Glomerular endothelial cell (primary cell): ENCODE data around the gene GSG1L. TPM values are rescaled to one million over a fixed set of nuclear protein-coding genes. Genes with fewer than 3 reads are reported as not detected.
"Not testable (repeated sequence)": the region's sequence is repeated elsewhere in the genome, so short reads cannot be mapped to it uniquely, and the experiment has no call there.

Experiments
- DNase-seq: peaks from one replicate; pipeline ENCODE4 v3.0.0-alpha.2; 2011; ENCODE audit warnings: low read depth, low spot score; ENCODE audit errors: extremely low read depth
- total RNA-seq: library from RNA; depleted of rRNA; stranded (reverse); fragments of >200 nt; gene quantifications from 2 replicates; pipeline ENCODE4 v1.2.3, GENCODE V29; 2015

Gene GSG1L
- total RNA-seq, 1 donor from 2014 or later: not detected

DNA sequence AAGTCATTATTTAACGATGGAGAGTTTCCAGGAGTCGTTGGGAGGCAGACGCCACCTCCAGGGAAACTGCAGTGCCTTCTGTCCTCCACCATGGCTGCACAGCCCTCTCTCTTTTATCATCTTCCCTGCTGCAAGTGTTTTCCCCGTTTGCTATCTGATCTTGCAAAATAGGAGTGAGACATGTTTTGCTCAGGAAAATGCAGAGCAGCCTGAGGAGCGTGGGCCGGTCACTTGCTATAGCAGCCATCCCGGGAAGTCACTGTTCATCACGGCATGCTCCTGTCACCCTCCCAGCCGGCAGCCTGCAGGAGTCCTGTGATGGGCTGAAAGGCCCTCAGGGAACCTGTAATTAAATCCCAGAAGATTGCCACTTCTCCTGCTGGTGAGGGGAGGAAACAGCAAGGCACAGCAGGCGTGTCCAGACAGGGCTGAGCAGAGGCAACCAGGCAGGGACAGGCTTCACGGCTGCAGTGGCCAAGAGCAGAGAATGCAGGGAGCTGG is 143.1 kb downstream of the GSG1L start:
- no peak for DNase-seq

DNA sequence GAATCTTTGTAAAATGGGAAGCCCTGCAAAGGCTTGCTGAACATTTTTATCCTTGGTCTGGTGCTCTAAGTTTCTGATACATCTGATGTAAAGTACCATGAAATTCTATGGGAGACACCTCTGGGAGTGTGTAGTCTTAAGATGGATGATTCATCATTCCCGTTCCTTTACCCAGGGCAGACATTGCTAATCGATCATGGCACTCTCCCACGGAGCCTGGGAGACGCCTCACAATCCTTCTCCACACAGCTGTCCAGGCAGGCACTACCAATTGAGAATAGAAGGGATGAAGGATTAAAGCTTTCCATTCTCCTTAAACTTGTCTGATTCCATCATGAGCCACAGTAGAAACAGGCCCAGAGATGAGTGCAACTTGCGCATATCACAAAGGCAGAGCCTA is 144.8 kb downstream of the GSG1L start:
- no peak for DNase-seq

DNA sequence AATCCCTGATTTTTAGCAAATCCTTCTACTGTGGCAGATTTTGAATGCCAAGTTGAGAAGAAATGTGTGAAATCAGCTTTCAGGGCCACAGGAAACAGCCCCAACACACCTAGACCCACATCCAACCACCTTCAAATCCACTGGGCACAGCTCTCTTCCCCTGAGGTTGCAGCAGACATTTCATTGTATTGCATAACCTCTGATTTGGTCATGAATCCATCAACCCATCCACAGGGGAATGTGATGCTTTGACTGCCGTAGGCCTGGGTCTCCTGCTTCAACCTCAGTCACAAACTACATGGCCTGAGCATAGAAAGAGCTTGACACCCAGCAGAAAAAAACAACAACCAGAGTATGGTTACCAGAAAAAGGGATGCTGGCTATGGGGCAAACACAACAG is 145.6 kb downstream of the GSG1L start:
- DNase-seq: no peak

DNA sequence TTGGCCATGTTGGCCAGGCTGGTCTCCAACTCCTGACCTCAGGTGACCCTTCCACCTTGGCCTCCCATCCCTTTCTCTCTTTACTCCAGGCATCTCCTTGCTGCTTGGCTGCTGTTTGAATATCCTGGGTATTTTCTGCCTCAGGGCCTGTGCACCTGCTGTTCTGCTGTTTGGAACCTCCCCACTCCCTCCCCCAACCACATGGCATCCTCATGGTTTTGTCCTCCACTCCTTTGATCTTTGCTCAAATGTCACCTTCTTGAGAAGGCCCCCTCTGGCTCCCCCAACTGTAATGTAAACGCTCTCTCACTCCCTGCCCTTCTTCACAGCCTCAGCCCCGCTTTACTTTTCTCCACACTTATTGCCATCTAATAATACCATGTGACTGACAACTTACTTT is 152.0 kb downstream of the GSG1L start:
- no peak for DNase-seq

DNA sequence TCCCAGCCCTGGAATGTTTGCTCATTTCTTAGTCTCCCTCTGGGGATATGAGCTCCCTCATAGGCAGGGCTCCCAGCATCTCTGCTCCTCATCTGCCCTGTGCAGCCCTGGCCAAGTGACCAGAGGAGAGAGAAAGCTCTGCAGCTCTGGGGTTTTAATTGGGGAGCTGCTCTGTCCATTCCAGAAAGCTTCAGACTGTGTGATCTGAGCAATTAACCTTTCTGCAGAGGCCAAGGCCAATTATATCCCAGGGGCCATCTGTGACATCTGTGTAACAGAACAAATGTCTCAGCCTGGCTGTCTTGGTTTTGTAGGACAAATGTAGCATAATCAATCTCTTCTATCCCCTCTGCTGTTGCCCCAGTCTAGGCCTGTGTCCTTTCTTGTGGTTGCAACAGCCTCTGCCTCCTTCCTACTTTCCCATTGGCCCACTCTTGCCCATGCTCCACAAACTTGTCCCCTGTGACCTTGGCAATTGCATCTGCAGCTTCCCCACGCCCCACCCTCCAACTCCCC is 156.0 kb downstream of the GSG1L start:
- no peak for DNase-seq

DNA sequence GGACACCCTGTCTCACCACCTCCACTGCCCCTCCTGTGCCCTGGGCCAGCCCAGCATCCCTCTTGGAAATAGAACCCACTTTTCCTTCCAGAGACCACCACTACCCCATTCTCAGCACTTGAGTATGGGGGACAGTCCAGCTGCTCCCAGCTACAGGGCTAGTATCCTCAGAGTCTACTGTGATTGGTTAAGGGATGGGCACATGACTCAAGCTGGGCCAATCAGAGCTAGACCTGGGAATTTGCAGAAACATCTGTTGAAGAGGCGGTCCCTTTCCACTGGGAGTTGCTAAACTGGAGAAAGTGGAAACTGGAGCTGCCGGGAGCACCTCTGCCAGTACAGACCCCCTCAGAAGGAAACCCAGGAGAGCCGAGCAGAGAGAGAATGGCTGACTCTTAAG is 156.6 kb downstream of the GSG1L start:
- DNase-seq: no peak

DNA sequence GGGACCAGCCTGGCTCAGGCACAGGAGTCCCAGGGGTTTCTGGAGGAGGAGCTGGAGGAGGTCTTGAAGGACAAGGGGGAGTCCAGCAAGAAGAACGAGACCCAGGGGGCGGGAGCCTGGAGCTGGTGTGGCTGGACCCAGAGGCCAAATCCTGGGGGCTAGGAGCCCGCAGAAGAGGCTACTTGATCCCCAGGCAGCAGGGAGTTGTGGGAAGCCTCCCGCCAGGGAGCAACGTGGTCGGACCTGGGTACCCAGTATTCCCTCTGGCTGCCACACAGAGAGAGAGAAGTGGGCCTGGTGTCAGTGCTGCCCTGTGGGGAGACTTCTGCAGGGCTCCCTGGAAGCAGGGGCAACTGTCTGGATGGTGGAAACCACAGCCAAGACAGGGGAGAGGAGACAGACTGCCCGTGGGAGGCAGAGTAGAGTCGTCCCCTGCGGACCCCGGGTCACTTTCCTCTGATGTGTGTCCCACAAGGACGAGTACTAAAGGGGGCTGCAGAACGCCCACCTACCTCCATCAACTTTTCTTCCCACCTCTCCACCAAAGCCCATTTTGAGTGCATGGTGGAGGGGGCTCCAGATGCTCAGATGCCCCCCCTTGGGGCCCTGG is 160.4 kb downstream of the GSG1L start:
- no peak for DNase-seq

DNA sequence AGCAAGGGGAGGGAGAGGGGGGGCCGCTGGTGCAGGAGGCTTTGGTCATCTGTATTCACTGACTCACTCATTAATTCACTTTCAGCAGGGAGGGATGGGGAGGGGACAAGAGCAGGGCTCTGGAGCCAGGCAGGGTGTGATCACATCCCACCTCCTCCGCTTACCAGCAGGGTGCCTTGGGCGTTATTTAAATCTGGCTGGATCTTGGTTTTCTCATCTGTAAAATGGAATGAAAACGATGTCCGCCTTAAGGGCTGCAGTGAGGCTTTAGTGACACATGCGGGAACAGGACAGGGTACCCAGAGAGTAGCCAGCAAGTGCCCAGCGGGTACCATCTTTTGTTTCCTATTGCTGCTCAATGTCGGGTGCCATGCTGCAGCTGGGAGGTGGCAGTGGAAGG is 161.0 kb downstream of the GSG1L start:
- no peak for DNase-seq

DNA sequence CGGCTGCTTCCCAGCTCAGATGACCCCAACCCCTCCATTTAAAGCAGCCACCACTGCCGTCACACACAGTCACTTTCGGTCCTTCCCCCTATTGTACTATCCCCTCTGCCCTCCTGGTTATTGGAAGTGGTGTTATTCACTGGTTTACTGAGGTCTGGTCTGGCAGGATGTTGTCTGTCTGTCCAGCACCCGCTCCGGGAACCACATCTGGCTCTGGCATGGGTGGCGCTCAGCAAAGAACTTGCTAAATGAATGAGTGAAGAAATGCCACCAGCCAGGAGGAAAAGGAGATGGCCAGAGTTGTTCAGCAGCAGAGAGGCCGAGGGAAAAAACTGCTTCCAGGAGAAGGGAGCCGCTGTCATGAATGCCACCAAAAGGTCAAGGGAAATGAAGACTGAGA is 161.6 kb downstream of the GSG1L start:
- DNase-seq: no peak

DNA sequence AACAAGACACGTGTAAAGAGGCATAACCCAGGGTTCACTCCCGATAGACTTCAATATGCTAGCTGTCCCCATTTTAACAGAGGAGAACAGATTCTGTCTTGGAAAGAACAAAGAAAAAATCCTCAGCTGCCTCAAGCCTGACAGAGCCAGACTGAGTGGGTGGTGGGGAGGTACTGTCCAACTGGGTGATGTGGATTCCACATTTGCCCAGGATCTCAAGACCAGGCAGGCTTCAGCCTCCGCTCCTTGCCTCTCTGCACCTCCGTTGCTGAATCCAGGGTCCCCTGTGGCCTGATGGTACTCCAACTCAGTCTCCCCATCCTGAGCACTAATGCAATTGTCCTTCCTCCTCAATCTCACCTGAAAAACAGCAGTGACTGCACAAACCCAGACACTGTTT is 163.8 kb downstream of the GSG1L start:
- no peak for DNase-seq

DNA sequence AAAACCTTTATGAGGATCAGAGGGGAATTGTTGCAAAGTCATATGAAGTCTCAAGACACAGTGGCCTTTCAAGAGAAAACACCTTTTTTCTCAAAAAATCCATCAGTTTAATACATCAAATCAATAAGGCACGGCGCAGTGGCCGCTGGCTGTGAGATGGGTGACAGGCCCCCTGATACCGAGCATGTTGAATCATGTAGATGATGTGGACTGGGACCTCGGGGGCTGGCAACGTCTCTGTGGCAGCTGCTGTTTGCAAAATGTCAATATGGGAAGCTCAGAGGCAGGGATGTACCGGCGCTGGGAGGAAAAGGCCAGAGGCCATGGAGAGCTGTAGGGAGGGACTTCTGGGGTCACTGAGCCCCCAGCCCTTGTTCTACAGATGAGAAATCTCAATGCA is 169.1 kb downstream of the GSG1L start:
- no peak for DNase-seq

DNA sequence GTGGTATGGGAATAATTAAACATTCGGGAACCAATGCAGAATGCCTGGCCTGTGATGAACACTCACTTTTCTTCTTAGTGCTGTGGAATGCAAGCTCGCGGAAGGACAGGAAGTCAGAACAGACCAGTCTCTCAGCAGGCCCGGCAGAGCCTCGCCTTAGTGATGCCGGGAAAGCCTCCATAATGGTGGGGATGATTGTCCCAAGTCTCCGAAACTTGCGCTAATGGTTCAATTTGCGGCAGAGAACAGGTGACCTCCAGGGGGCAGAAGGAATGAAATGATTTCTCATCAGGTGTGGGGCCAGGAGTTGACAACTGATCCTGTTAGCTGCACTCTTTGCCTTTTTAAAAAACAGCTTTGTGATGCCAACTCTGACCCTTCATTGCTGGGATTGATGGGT is 170.6 kb downstream of the GSG1L start:
- no peak for DNase-seq

DNA sequence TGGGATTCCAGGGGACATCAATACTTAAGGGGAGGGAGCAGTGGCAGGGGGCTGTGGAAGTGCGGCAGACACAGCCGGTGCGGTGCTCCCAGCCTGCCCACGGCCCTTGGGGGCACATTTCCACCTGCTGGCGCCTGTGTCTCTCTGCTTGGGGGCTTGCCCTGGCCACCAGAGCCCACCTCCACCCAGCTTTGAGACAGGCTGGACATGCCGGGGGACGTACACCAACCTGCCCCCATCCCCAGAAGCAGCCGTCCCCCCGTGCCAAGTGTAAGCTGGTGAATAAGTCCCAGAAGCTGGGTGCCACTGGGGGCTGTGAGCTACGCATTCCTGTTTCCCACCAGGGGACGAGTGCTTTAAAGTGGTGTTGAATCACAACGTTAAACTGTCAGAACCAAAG is 172.6 kb downstream of the GSG1L start:
- DNase-seq: no peak

DNA sequence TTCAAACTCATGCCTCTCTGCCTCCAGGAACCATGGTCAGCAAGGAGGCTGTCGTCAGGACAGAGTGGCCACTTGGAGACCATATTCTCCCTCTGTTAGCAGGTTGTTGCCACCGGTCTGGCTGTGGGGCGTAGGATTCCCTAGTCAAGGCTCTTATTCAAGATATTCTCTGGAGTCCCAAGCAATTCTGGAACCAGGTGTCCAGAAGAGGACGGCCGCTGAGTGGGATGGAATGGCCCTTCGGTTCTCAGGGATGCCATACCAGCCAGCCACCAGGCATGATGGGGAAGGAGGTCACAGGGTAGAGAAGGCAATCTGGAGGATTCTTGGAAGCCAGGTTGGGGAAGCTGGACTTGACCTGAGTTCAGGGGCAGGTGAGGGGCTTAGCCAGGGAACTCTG is 173.5 kb downstream of the GSG1L start:
- no peak for DNase-seq

DNA sequence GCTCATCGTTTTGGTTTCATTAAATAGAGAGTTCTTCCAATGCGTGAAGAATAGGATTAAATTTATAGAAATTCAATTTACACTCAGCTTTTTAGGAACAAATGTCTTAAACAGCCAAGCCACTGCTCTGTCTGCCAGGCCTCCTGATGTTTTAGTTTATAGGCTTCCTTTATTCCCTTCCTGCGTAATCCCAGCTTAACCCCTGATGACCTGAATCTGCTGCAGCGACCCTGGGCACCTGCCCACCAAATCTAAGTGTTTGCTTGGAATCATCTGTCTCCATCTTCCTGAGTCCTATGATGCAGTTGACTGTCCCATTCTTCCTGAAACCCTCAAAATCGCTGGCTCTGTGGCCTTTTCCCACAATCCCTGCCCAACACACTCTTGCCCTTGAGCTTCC is 179.9 kb downstream of the GSG1L start:
- DNase-seq: no peak

DNA sequence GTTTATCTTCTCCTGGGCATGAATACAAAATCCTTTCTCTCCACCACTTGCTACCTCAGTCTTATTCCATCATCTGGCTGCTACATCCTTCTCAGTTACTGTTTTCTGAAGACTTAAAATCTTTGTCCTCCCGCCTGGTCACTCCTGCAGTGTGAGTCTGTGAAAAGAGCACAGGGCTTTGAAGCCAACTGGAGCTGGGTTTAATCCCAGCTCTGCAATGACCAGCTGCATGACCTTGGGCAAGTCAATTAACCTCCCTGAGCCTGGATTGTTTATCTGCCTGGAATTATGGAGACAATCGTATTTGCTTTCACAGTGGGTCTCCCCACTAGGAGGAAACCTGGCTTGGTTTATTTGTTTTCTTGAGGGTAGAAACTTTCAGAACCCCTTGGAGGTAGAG is 183.2 kb downstream of the GSG1L start:
- no peak for DNase-seq

DNA sequence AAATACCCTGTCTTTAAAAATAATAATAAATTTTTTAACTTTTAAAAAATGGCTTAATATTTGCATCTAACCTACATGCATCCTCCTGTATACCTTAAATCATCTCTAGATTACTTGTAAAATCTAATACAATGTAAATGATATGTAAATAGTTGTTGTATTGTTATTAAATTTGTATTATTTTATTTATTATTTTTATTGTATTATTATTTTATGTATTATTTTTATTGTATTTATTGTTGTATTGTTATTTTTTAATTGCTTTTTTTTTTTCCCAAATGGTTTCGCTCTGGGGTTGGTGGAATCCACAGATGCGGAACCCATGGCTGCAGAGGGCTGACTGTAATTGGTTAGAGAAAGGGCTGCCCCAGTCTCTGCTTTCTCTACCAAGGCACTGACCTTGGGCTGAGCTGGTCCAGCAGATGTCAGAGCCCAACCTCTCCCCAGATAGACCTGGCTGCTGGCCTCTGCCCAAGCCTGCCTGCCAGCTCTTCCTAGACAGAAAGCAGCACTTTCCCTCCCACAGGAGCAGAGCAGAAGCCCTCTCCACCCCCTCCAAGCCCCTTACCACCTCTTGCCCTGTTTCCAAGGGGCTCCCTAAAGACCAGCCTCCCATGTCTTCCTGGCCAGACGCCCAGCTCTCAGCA is 183.8 kb downstream of the GSG1L start:
- no peak for DNase-seq

DNA sequence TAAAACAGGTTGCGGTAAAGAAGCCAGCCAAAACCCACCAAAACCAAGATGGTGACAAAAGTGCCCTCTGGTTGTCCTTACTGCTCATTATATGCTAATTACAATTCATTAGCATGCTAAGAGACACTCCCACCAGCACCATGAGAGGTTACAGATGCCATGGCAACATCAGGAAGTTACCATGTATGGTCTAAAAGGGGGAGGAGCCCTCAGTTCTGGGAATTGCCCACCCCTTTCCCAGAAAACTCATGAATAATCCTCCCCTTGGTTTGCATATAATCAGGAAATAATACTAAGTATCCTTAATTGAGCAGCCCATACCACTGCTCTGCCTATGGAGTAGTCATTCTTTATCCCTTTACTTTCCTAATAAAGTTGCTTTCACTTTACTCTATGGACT is 190.9 kb downstream of the GSG1L start:
- DNase-seq: not testable (repeated sequence)

DNA sequence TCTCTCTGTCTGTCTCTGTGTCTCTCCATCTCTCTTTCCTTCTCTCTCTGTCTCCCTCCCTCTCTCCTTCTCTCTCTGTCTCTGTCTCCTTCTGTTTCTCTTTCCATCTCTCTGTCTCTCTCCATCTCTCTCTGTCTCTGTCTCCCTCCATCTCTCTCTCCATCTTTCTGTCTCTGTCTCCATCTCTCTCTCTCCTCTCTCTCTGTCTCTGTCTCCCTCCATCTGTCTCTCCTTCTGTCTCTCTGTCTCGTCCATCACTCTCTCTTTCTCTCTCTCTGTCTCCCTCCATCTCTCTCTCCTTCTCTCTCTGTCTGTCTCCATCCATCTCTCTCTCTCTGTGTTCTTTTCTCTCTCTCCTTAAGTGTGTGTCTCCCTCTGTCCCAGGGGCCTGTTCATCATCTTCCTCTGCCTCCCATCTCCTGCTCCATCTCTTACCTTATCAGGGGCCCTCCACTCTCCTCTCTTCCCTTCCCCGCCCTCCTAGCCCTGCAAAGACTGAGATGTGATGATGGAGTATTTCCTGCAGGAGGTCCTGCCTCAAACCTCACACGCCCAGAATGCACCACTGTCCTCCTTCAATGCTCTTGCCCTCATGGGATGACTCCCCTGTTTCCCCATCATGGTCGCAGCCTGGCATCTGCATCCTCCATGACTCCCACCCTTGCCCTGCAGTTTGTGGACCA is 193.3 kb downstream of the GSG1L start:
- no peak for DNase-seq

DNA sequence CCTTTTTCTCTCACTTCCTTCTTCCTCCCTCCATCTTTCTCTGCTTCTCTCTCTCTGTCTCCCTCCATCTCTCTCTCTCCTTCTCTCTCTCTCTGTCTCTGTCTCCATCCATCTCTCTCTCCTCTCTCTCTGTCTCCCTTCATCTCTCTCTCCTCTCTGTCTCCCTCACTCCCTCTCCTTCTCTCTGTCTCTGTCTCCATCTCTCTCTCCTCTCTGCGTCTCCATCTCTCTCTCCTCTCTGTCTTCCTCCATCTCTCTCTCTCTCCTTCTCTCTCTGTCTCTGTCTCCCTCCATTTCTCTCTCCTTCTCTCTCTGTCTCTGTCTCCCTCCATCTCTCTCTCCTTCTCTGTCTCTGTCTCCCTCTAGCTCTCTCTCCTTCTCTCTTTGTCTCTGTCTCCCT is 194.1 kb downstream of the GSG1L start:
- no peak for DNase-seq

DNA sequence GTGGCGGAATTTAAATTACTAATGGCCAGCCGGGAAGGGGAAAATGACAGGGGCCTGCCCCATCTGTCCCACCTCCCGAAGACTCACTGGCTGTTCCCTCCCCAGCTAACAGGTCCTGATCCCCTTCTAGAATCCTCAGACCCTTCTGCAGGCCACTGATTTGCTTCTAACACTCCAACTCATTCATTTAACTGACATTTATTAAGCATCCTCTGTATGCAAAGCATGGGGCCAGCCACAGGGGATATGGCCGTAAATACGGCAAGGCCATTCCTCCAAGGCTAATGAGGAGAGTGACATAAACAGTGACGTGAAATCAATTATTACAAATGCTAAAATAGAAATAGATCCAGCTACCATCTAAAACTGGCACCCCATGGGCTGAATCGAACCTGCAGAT is 195.3 kb downstream of the GSG1L start:
- DNase-seq: no peak
